ENCODE measurements around the gene PKD1L1.

- TF ChIP-seq POLR2A (IDR thresholded peaks at IDR 0.05) (no peak), CTCF (IDR thresholded peaks at IDR 0.05) (no peak)
Measured at GRCh38 chr7:47816647-47817046, 131.6 kb downstream of the PKD1L1 start.
